ENCODE results near the gene NOS3.

DNA sequence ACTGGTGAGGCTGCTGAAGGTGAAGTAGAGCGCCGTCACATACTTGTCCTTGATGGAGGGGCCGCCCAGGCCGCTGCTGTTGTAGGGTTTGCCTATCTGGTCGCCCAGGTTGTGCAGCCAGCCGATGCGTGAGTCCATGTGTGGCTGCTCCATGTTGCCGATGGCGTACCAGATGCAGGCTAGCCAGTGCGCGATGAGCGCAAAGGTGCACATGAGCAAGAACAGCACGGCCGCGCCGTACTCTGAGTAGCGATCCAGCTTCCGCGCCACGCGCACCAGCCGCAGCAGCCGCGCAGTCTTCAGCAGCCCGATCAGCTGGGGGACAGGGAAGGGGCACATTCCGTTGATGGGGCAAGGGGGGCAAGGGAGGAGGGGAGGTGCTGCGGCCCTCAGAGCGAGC lies 39.3 kb upstream of the NOS3 start:
- TF ChIP-seq EZH2phosphoT487 (IDR thresholded peaks at IDR 0.05; ENCODE audit: insufficient read depth, low read depth) (no peak), EZH2 (IDR thresholded peaks at IDR 0.05; ENCODE audit: insufficient read depth, poor library complexity, severe bottlenecking) (no peak)

All from GM23248 (cell line).